GM18502 (cell line): ENCODE measurements around the gene AIPL1.
"Not testable (repeated sequence)": the region's sequence is repeated elsewhere in the genome, so short reads cannot be mapped to it uniquely, and the experiment has no call there.

Source experiments
- ATAC-seq: cut with Tn5 transposase; IDR thresholded peaks from one replicate; pipeline ENCODE4 v1.9.1; 2021; ENCODE audit warnings: mild to moderate bottlenecking; ENCODE audit not compliant: unreplicated experiment, poor library complexity

The AIPL1 gene

GRCh38 chr17:6435051-6435450 lies at the start of gene AIPL1:
Gene AIPL1, minus strand, starts transcription at chr17:6435121. Its CDS starts 17 bp downstream, at chr17:6435104.
- no peak for ATAC-seq

GRCh38 chr17:6483507-6483906 lies 48.6 kb upstream of the AIPL1 start:
- ATAC-seq: no peak

- not testable (repeated sequence) for ATAC-seq
Measured at GRCh38 chr17:6482796-6483195, 47.9 kb upstream of the AIPL1 start.

DNA sequence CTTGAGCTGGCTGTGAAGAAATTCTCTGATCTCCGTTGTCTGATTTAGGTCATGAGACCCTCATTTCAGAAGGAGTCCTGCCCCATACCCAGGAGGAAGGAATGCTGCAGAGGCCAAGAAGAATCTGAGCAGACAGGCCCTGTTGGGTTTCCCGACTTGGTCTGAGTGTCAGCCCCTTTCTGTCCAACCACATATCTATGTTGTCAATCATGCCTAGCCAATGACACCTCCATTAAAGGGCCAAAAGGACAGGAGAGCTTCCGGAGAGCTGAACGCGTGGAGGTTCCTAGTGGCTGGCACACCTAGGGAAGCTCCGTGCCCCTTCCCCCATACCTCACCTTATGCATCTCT lies 47.2 kb upstream of the AIPL1 start:
- ATAC-seq: no peak

DNA sequence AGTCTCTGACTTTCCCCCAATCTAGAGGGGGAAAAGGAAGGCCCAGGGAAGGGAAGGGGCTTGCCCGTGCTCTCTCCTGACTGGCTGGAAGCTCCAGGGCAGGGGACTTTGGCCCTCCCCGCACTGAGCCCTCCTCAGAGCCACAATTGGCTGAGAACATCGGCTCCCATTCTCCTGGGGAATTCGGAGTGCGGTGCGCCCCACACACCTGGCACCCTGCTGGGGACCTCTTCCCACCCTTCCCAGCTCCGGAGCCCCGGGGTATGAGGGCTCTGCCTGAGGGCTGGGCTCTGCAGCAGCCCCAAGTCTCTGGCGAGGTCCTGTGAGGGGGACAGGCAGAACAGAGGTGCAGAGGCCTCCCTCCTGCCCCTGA lies 45.4 kb upstream of the AIPL1 start:
- ATAC-seq: no peak

DNA sequence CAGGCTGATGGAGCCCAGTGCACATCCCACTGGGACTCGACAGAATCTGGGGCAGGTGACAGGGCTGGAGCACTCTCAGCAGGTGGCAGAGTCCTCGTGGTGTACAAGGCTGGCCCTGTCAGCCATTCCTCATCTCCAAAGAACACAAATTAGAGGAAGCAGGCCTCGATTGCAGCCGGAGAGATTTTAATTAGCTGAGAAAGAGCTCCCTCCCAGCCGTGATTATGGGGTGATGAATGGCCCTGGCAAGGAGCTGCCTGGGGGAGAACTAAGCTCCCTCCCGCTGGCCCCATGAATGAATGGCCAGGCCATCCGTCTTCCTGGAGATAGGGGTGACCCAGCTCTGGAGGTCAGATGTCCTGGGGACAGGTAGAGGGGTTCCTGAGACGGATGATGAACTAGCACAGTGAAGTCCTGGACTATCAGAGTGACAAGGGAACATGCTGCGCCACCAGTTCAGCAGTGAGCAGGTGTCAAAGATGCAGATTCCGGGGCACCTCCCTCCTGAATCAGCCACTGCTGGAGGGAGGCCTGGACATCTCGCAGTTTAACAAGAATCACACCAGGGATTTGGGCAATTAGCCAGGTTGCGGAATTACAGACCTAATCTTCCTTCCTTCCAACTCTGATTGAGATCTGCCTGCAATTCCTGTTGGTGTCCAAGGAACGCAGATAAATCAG lies 44.8 kb upstream of the AIPL1 start:
- ATAC-seq: no peak

- ATAC-seq: no peak
Measured at GRCh38 chr17:6478486-6478885, 43.6 kb upstream of the AIPL1 start.

GRCh38 chr17:6477831-6478383 lies 43.0 kb upstream of the AIPL1 start:
- no peak for ATAC-seq

DNA sequence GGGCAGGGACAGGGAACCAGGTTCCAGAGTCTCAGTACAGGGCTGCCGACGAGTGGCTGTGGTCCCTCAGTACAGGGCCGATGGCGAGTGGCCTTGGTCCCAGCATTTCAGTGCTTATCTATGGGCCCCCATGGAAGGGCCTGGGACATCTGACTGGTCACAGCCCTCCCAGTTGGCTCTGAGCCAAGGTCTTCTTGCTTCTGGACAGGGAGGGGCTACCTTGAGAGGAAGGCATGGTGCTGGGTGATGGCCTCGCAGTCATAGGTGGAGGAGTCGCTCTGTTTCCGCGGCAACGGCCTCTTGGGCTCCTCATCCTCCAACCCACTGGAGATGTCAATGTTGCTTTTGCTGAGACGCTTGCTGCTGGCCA lies 41.9 kb upstream of the AIPL1 start:
- ATAC-seq: no peak

GRCh38 chr17:6476076-6476809 lies 41.3 kb upstream of the AIPL1 start:
- ATAC-seq: no peak

- ATAC-seq: no peak
Measured at GRCh38 chr17:6475411-6475810, 40.5 kb upstream of the AIPL1 start.

- ATAC-seq: no peak
Measured at GRCh38 chr17:6474906-6475305, 40.0 kb upstream of the AIPL1 start.

DNA sequence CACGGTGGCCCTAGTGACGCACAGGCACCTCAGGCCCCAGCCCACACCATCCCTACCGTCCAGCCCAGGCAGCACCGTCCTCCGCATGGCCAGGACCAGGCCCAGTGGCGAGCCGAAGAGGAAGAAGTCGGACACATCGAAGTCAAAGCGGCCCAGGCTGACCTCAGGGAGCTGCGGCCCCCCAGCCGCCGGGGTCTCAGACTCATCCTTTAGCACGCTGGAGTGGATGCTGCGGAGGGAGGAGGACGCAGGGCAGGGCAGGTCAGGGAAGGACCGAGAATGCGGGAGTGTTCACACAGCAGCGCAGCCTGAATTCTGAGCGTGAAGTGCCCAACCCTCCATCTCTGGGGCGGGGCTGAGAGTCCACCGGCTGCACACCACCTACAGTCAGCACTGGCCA lies 39.5 kb upstream of the AIPL1 start:
- ATAC-seq: no peak

GRCh38 chr17:6473128-6473767 lies 38.3 kb upstream of the AIPL1 start:
- no peak for ATAC-seq

DNA sequence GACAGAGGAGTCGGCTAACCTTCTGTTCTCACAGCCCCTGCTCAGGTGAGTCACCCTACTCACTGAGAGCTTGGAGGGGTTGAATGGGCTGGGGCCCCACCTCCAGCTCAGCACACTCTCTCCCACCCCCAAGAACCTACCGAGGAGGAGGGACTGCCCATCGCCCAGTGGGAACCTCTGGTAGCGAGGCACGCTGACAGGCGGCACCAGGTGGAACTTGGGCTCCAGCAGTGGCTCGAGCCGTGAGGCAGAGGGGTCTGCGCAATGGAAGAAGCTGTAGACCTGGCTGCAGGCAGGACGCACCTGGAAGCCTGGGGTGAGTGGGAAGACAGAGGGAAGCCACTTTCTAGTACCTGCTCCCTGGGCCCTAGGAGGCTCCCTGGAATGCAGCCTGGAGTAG lies 37.6 kb upstream of the AIPL1 start:
- no peak for ATAC-seq

DNA sequence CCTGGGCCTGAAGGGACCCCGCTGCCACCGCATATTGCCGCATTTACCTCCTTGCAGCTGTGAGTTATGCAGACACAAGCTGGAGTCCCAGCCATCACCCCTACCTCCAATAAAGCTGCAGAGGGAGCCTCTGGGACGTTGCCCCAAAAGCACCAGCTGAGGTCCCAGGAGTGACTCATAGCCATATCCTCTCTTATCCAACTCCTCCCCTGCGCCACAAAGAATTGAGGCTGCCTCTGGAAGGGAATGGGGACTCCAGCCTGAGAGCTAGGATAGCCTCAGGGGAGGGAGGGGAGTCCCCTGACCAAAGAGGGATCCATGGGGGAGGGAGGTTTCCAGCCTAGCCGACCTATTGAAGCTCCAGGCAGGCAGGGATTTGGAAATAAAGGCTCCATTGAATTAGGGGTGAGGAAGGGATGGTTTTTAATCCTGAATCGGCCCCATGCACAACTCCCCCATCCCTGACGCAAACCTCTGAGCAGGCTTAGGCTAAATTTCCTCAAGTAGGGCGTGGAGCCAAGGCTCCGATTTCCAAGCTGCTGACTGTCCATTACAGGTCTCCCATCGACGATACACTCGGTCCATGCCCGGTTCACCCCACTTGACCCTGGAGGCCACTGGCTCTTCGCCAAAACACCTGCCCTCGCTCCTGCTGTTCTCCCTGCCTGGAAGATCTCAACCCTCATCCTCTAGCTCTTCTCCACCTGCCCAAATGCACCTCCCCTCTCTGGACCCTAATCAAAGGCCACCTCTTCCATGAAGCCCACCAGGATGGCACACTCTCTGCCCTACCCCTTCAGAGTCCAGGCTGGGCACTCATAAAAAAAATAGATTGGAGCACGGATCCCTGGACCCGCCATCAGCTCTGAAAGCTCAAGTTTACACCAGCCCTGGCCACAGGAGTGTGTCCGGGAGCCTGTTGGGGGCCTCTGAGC lies 36.9 kb upstream of the AIPL1 start:
- ATAC-seq: no peak

DNA sequence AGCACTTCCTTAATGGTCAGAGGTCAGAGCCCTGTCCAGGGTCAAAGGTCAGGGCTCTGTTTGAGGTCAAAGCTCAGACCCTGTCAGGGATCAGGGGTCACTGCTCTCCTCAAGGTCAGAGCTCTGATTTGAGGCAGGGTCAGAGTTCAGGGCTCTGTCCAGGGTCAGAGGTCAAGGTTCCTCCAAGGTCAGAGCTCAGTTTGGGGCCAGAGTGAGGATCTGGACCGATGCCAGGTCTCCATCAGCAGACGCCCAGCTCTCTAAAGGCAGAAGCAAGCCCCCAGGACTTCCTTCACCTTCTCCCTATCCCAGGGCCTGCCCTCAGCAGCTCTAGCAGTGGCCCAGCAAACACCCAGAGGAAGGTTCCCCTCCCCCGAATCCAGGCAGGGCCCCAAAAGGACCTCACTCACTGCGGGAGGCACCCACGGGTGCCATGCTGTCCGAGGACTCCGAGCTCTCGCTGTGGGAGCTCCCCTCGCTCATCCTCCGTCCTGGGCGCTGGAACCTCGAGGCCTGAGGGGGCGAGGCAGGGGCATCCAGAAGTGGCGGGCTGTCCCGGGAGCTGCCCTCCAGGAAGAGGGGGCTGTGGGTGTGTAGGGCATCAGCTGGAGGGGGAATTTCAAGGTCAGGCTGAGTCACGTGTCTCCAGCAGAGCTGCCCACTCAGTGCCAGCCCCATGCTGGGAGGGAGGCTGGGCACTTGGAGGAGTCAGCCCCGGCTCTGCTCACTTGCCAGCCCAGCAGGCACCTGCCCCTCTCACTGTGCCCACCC lies 36.0 kb upstream of the AIPL1 start:
- no peak for ATAC-seq

DNA sequence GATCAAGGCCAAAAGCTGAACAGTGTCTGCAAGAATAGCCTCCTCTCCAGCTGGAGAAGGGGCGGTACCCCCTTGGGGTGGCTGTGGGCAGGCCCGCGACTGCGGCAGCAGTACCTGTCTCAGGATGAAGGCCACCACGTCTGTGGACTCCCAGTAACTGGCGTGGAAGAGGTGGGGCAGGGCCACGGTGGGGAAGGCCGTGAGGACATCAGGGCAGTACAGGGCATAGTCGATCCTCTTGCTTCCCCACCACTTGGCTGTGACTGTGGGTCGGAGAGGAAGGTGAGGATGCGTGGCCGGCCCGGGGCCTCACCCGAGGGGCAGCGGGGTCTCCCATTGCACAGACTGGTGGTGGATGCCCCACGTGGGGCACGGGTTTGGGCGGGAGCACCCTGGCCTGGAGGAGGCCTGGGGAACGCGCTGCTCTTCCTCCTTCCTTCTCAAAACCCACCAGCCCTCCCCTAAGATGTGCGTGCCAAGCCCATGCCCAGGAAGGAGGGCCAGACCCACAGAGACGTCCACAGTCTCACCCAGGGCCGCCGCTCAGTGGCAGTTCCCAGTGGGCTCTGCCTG lies 35.3 kb upstream of the AIPL1 start:
- ATAC-seq: no peak

- no peak for ATAC-seq
Measured at GRCh38 chr17:6468051-6468790, 33.3 kb upstream of the AIPL1 start.
